HepG2 (cell line): ENCODE data around the gene SEMA7A. TPM values are rescaled to one million over a fixed set of nuclear protein-coding genes. Genes with fewer than 3 reads are reported as not detected.

Source experiments
- ATRX ChIP-seq: sonication (generic); formaldehyde crosslinking; IDR thresholded peaks from 2 replicates; pipeline ENCODE4 v1.4.0; 2020; ENCODE audit warnings: missing genetic modification reagents, borderline replicate concordance
- BRCA1 ChIP-seq: sonication (generic); formaldehyde crosslinking; IDR thresholded peaks from 2 replicates; pipeline ENCODE4 v1.4.0; 2020; ENCODE audit warnings: missing genetic modification reagents
- ESRRA ChIP-seq: sonication (generic); formaldehyde crosslinking; IDR thresholded peaks from 2 replicates; pipeline ENCODE4 v1.5.1; 2020; ENCODE audit warnings: mild to moderate bottlenecking, low read depth, missing genetic modification reagents
- FOXK1 ChIP-seq: sonication (generic); formaldehyde crosslinking; IDR thresholded peaks from 2 replicates; pipeline ENCODE4 v1.4.0; 2020; ENCODE audit warnings: low read depth, missing genetic modification reagents, borderline replicate concordance
- KAT2B ChIP-seq: fragments of 150-350 bp; IDR thresholded peaks from 2 replicates; pipeline ENCODE4 v1.6.1; 2014; ENCODE audit warnings: low read depth, low read length, borderline replicate concordance
- PCBP1 ChIP-seq: fragments of 200-400 bp; formaldehyde crosslinking; IDR thresholded peaks from 2 replicates; pipeline ENCODE4 v1.6.1; 2017; ENCODE audit warnings: mild to moderate bottlenecking, low read depth, low read length, borderline replicate concordance
- PRPF4 ChIP-seq: fragments of 200-400 bp; formaldehyde crosslinking; IDR thresholded peaks from 2 replicates; pipeline ENCODE4 v1.6.1; 2016; ENCODE audit warnings: low read length, low read depth; ENCODE audit not compliant: poor library complexity, severe bottlenecking
- RFX5 ChIP-seq: IDR thresholded peaks from 2 replicates; pipeline ENCODE4 v1.6.1; 2011; ENCODE audit warnings: low read depth, low read length, improper control_type of control experiment
- SOX5 ChIP-seq: IDR thresholded peaks from 2 replicates; pipeline ENCODE4 v1.6.1; 2016; ENCODE audit warnings: borderline replicate concordance
- SP140L ChIP-seq: sonication (generic); formaldehyde crosslinking; IDR thresholded peaks from 2 replicates; pipeline ENCODE4 v1.4.0; 2020; ENCODE audit warnings: missing genetic modification reagents, borderline replicate concordance
- ZBTB38 ChIP-seq: sonication (generic); formaldehyde crosslinking; IDR thresholded peaks from 2 replicates; pipeline ENCODE4 v1.5.1; 2020; ENCODE audit warnings: mild to moderate bottlenecking, missing genetic modification reagents
- ZKSCAN5 ChIP-seq: sonication (generic); formaldehyde crosslinking; IDR thresholded peaks from 2 replicates; pipeline ENCODE4 v1.5.1; 2020; ENCODE audit warnings: mild to moderate bottlenecking, missing genetic modification reagents
- ZNF20 ChIP-seq: sonication (generic); formaldehyde crosslinking; IDR thresholded peaks from 2 replicates; pipeline ENCODE4 v1.4.0; 2020; ENCODE audit warnings: mild to moderate bottlenecking, moderate library complexity, missing genetic modification reagents
- ZNF510 ChIP-seq: sonication (generic); formaldehyde crosslinking; IDR thresholded peaks from 2 replicates; pipeline ENCODE4 v1.4.0; 2020; ENCODE audit warnings: low read depth, mild to moderate bottlenecking, missing genetic modification reagents
- ZNF543 ChIP-seq: sonication (generic); formaldehyde crosslinking; IDR thresholded peaks from 2 replicates; pipeline ENCODE4 v1.4.0; 2020; ENCODE audit warnings: mild to moderate bottlenecking, missing genetic modification reagents
- ZNF747 ChIP-seq: sonication (generic); formaldehyde crosslinking; IDR thresholded peaks from 2 replicates; pipeline ENCODE4 v1.8.1; 2023; ENCODE audit warnings: missing genetic modification reagents, mild to moderate bottlenecking, borderline replicate concordance
- ZNF761 ChIP-seq: sonication (generic); formaldehyde crosslinking; conservative IDR thresholded peaks from 2 replicates; pipeline ENCODE4 v1.4.0; 2020; ENCODE audit warnings: mild to moderate bottlenecking, missing genetic modification reagents
- ZNF782 ChIP-seq: sonication (generic); formaldehyde crosslinking; IDR thresholded peaks from 2 replicates; pipeline ENCODE4 v1.4.0; 2020; ENCODE audit warnings: missing genetic modification reagents, mild to moderate bottlenecking, borderline replicate concordance
- polyA plus RNA-seq, 8 experiments: library from polyadenylated mRNA; depleted of rRNA in 3 of 8; stranded (reverse) in 7 of 8; unstranded in 1 of 8; fragments of >200 nt; fragmentation: Illumina TruSeq in 4 of 8; extraction: Trizol in 4 of 8; gene quantifications; 2 replicates each; pipeline versions ENCODE4 v1.2.1 to v1.2.3, GENCODE V29; 2011 to 2016; ENCODE audit warnings: low read depth in 4 of 8, missing spikeins in 1 of 8, mixed read lengths in 1 of 8; ENCODE audit not compliant: insufficient read depth in 1 of 8
- total RNA-seq, 5 experiments: library from RNA; depleted of rRNA; stranded (reverse); fragments of >200 nt; fragmentation: Illumina TruSeq; extraction: Trizol; gene quantifications; 2 replicates each; pipeline ENCODE4 v1.2.3, GENCODE V29; 2016; ENCODE audit warnings: low read depth in 1 of 5
- TF ChIP-seq, protein P1 (sequence below): fragments of 450-650 bp; IDR thresholded peaks from 2 replicates; pipeline ENCODE4 v1.6.1; 2017; ENCODE audit warnings: mild to moderate bottlenecking
- TF ChIP-seq, protein P2 (sequence below): sonication (generic); formaldehyde crosslinking; IDR thresholded peaks from 2 replicates; pipeline ENCODE4 v1.9.0; 2021; ENCODE audit warnings: missing genetic modification reagents, borderline replicate concordance
- TF ChIP-seq, protein P3 (sequence below): sonication (generic); formaldehyde crosslinking; IDR thresholded peaks from 2 replicates; pipeline ENCODE4 v1.4.0; 2020; ENCODE audit warnings: missing genetic modification reagents
- TF ChIP-seq, protein P4 (sequence below): sonication (generic); formaldehyde crosslinking; IDR thresholded peaks from 2 replicates; pipeline ENCODE4 v1.5.1; 2020; ENCODE audit warnings: mild to moderate bottlenecking, missing genetic modification reagents, borderline replicate concordance

The SEMA7A gene
- total and polyA plus RNA-seq, 2 of the 13 experiments (the other 11 are each of a cell fraction or from before 2014, with no cell fraction given) = 9.0 to 15.8 TPM

DNA sequence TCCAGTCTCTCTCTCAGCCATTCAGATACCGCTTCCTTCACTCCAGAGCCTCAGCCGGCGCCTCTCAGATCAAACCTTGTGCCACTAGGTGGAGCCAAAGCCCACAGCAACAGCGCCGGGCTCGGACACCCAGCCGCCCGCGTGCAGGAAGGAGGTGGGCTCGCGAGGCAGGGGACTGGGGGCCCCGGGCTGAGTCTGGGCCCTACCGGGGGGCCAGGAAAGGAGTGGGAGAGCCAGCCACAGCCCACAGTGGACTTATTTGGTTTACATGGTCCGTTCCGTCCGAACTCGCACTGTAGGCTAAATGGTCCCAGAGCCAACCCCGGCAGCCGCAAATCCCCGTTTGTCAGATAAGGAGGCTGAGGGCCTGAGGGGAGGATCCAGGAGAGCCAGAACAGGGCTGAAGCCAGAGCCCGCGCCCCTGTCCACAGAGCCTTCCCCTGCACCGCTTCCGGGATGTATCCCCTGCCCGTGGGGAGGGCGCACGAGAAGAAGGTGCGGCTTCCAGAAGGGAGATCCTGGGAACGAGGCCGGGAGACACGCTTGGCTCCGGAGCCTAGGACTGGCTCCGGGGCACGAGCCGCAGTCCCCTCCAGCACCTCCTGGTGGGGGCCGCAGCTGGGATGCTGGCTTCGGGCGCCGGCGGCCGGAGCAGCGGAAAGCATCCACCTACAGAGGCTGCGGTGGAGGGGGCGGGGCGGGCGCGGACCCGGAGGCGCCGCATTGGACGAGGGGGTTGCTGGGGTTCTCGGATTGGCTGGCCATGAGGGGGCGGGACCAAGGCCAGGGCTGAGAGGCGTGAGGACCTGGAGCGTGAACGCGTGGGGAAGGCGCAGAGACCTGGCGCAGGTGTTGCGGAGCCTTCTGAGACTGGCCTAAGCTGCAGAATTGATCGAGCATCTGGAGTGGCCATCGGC is 59.8 kb downstream of the SEMA7A start (continued):
- TF ChIP-seq ZNF761 (CRISPR knock-in tag) (no peak), ZNF510 (CRISPR knock-in tag) (peak; percentile 35; the same call in 1 of the 2 replicates), KAT2B (no peak), ZNF20 (CRISPR knock-in tag) (no peak), ZNF543 (0 out of 2 replicates have a peak, but pooled peaks have one; percentile 48), ATRX (CRISPR knock-in tag) (no peak), ZNF747 (CRISPR knock-in tag) (no peak; the same call in 1 of the 2 replicates), PCBP1 (0 out of 2 replicates have a peak, but pooled peaks have one; percentile 53), ZKSCAN5 (CRISPR knock-in tag) (no peak), RFX5 (peak; percentile 81; the same call in 1 of the 2 replicates), ZNF782 (CRISPR knock-in tag) (no peak), SP140L (CRISPR knock-in tag) (no peak), BRCA1 (CRISPR knock-in tag) (no peak), ZBTB38 (CRISPR knock-in tag) (no peak), FOXK1 (CRISPR knock-in tag) (peak; percentile 45; the same call in 1 of the 2 replicates), PRPF4 (no peak), ESRRA (no peak), SOX5 (CRISPR knock-in tag) (no peak)
- TF ChIP-seq, protein P1, sequence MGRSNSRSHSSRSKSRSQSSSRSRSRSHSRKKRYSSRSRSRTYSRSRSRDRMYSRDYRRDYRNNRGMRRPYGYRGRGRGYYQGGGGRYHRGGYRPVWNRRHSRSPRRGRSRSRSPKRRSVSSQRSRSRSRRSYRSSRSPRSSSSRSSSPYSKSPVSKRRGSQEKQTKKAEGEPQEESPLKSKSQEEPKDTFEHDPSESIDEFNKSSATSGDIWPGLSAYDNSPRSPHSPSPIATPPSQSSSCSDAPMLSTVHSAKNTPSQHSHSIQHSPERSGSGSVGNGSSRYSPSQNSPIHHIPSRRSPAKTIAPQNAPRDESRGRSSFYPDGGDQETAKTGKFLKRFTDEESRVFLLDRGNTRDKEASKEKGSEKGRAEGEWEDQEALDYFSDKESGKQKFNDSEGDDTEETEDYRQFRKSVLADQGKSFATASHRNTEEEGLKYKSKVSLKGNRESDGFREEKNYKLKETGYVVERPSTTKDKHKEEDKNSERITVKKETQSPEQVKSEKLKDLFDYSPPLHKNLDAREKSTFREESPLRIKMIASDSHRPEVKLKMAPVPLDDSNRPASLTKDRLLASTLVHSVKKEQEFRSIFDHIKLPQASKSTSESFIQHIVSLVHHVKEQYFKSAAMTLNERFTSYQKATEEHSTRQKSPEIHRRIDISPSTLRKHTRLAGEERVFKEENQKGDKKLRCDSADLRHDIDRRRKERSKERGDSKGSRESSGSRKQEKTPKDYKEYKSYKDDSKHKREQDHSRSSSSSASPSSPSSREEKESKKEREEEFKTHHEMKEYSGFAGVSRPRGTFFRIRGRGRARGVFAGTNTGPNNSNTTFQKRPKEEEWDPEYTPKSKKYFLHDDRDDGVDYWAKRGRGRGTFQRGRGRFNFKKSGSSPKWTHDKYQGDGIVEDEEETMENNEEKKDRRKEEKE = no peak
- TF ChIP-seq, protein P2, sequence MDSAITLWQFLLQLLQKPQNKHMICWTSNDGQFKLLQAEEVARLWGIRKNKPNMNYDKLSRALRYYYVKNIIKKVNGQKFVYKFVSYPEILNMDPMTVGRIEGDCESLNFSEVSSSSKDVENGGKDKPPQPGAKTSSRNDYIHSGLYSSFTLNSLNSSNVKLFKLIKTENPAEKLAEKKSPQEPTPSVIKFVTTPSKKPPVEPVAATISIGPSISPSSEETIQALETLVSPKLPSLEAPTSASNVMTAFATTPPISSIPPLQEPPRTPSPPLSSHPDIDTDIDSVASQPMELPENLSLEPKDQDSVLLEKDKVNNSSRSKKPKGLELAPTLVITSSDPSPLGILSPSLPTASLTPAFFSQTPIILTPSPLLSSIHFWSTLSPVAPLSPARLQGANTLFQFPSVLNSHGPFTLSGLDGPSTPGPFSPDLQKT = no peak
- TF ChIP-seq, protein P3, sequence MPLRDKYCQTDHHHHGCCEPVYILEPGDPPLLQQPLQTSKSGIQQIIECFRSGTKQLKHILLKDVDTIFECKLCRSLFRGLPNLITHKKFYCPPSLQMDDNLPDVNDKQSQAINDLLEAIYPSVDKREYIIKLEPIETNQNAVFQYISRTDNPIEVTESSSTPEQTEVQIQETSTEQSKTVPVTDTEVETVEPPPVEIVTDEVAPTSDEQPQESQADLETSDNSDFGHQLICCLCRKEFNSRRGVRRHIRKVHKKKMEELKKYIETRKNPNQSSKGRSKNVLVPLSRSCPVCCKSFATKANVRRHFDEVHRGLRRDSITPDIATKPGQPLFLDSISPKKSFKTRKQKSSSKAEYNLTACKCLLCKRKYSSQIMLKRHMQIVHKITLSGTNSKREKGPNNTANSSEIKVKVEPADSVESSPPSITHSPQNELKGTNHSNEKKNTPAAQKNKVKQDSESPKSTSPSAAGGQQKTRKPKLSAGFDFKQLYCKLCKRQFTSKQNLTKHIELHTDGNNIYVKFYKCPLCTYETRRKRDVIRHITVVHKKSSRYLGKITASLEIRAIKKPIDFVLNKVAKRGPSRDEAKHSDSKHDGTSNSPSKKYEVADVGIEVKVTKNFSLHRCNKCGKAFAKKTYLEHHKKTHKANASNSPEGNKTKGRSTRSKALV = no peak
- TF ChIP-seq, protein P4, sequence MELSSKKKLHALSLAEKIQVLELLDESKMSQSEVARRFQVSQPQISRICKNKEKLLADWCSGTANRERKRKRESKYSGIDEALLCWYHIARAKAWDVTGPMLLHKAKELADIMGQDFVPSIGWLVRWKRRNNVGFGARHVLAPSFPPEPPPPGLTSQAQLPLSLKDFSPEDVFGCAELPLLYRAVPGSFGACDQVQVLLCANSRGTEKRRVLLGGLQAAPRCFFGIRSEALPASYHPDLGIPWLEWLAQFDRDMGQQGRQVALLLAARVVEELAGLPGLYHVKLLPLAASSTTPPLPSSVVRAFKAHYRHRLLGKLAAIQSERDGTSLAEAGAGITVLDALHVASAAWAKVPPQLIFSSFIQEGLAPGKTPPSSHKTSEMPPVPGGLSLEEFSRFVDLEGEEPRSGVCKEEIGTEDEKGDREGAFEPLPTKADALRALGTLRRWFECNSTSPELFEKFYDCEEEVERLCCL (CRISPR knock-in tag) = no peak
